Neural cell (in vitro differentiated cells): ENCODE data around the gene LHPP. TPM values are rescaled to one million over a fixed set of nuclear protein-coding genes. Genes with fewer than 3 reads are reported as not detected.

ENCODE experiments used
- H2AFZ ChIP-seq: fragments of 200-600, 300-800 bp; sonication (generic), shearing (Covaris generic); 2 replicates; pipeline ENCODE4 v1.6.0; 2014; ENCODE audit warnings: low read depth, mild to moderate bottlenecking, antibody characterized with exemption, low read length, moderate library complexity
- H3F3A ChIP-seq: fragments of 200-600 bp; shearing (Covaris generic); 2 replicates; pipeline ENCODE4 v1.6.1; 2016; ENCODE audit warnings: mild to moderate bottlenecking, moderate library complexity, mixed read lengths, antibody characterized with exemption, low read length; ENCODE audit not compliant: insufficient read depth, poor library complexity, severe bottlenecking
- H3K27ac ChIP-seq: fragments of 200-600, 300-800 bp; sonication (generic), shearing (Covaris generic); 2 replicates; pipeline ENCODE4 v1.5.1; 2014; ENCODE audit warnings: mild to moderate bottlenecking, low read length, moderate library complexity
- H3K27me3 ChIP-seq: fragments of 300-800, 200-600 bp; sonication (generic), shearing (Covaris generic); 2 replicates; pipeline ENCODE4 v1.6.0; 2014; ENCODE audit warnings: mild to moderate bottlenecking, low read depth, low read length, moderate library complexity; ENCODE audit not compliant: insufficient read depth
- H3K36me3 ChIP-seq: fragments of 300-800, 200-600 bp; sonication (generic), shearing (Covaris generic); 2 replicates; pipeline ENCODE4 v1.5.1; 2014; ENCODE audit warnings: mild to moderate bottlenecking, antibody characterized with exemption, low read length, moderate library complexity; ENCODE audit not compliant: insufficient read depth
- H3K4me2 ChIP-seq: fragments of 300-800, 200-600 bp; sonication (generic), shearing (Covaris generic); 2 replicates; pipeline ENCODE4 v1.6.0; 2014; ENCODE audit warnings: mild to moderate bottlenecking, low read length
- H3K4me3 ChIP-seq: fragments of 300-800, 200-600 bp; sonication (generic), shearing (Covaris generic); 2 replicates; pipeline ENCODE4 v1.5.1; 2014; ENCODE audit warnings: mild to moderate bottlenecking, low read length, moderate library complexity
- H3K79me2 ChIP-seq: fragments of 200-600 bp; shearing (Covaris generic); replicated peaks from 2 replicates; pipeline ENCODE4 v1.6.0; 2014; ENCODE audit warnings: mild to moderate bottlenecking, low read length, moderate library complexity; ENCODE audit not compliant: insufficient read depth
- H3K9ac ChIP-seq: fragments of 300-800, 200-600 bp; sonication (generic), shearing (Covaris generic); 2 replicates; pipeline ENCODE4 v1.6.1; 2016; ENCODE audit warnings: mild to moderate bottlenecking, low read length, mixed read lengths
- H3K9me2 ChIP-seq: fragments of 200-600 bp; shearing (Covaris generic); 2 replicates; pipeline ENCODE4 v1.6.1; 2016; ENCODE audit warnings: mild to moderate bottlenecking, low read length, mixed read lengths; ENCODE audit not compliant: insufficient read depth
- H3K9me3 ChIP-seq: fragments of 200-600, 300-800 bp; sonication (generic), shearing (Covaris generic); 2 replicates; pipeline ENCODE4 v1.6.1; 2016; ENCODE audit warnings: mild to moderate bottlenecking, mixed run types, low read length, moderate library complexity, mixed read lengths
- H4K20me1 ChIP-seq: fragments of 200-600 bp; shearing (Covaris generic); 2 replicates; pipeline ENCODE4 v1.6.1; 2016; ENCODE audit warnings: mild to moderate bottlenecking, mixed run types; ENCODE audit not compliant: insufficient read depth
- CTCF ChIP-seq: fragments of 450-650 bp; IDR thresholded peaks from 2 replicates; pipeline ENCODE4 v1.5.1; 2014; ENCODE audit warnings: antibody characterized with exemption, mild to moderate bottlenecking, moderate library complexity; ENCODE audit not compliant: poor library complexity, severe bottlenecking
- EP300 ChIP-seq: fragments of 450-650 bp; conservative IDR thresholded peaks from 2 replicates; pipeline ENCODE4 v1.6.1; 2014; ENCODE audit warnings: antibody characterized with exemption, mild to moderate bottlenecking, moderate library complexity; ENCODE audit not compliant: poor library complexity, severe bottlenecking
- EZH2 ChIP-seq: fragments of 200-600, 300-800 bp; shearing (Covaris generic), sonication (generic); IDR thresholded peaks from 2 replicates; pipeline ENCODE4 v1.6.1; 2014; ENCODE audit warnings: antibody characterized with exemption, low read length, borderline replicate concordance, mild to moderate bottlenecking; ENCODE audit not compliant: insufficient read depth, poor library complexity, severe bottlenecking
- MXI1 ChIP-seq: fragments of 450-650 bp; conservative IDR thresholded peaks from 2 replicates; pipeline ENCODE4 v1.6.1; 2014; ENCODE audit warnings: antibody characterized with exemption, mild to moderate bottlenecking; ENCODE audit not compliant: poor library complexity, severe bottlenecking
- POLR2AphosphoS5 ChIP-seq: IDR thresholded peaks from 2 replicates; pipeline ENCODE4 v1.6.1; 2012
- RAD21 ChIP-seq: fragments of 450-650 bp; conservative IDR thresholded peaks from 2 replicates; pipeline ENCODE4 v1.6.1; 2014; ENCODE audit warnings: antibody characterized with exemption, mild to moderate bottlenecking, moderate library complexity
- REST ChIP-seq: IDR thresholded peaks from 2 replicates; pipeline ENCODE4 v1.6.1; 2012; ENCODE audit warnings: borderline replicate concordance
- SMC3 ChIP-seq: fragments of 450-650 bp; conservative IDR thresholded peaks from 2 replicates; pipeline ENCODE4 v1.6.1; 2014; ENCODE audit warnings: antibody characterized with exemption, mild to moderate bottlenecking, moderate library complexity; ENCODE audit not compliant: poor library complexity
- TAF1 ChIP-seq: IDR thresholded peaks from 2 replicates; pipeline ENCODE4 v1.6.1; 2012; ENCODE audit warnings: low read depth
- polyA plus RNA-seq: library from polyadenylated mRNA; depleted of rRNA; stranded (reverse); fragments of >200 nt; gene quantifications from 2 replicates; pipeline ENCODE4 v1.2.3, GENCODE V29; 2014

The LHPP gene
- polyA plus RNA-seq, 1 donor from 2014 or later = 16.0 TPM

GRCh38 chr10:124496620-124497019 lies 35.0 kb downstream of the LHPP start:
- Histone ChIP-seq H4K20me1 (no peaks in the 10 kb centered on the region), H3K9me3 (peaks cover 4% of the 10 kb centered on the region), H3K9ac (no peak overlapping the region), H2AFZ (no peak overlapping the region), H3K4me3 (no peak overlapping the region), H3K27ac (no peak overlapping the region), H3K27me3 (no peaks in the 10 kb centered on the region), H3K4me2 (no peak overlapping the region), H3F3A (no peaks in the 10 kb centered on the region), H3K79me2 (no peaks in the 10 kb centered on the region), H3K36me3 (no peaks in the 10 kb centered on the region), H3K9me2 (no peaks in the 10 kb centered on the region)
- no peak for TF ChIP-seq EZH2
- TF ChIP-seq RAD21 = no peak
- no peak for TF ChIP-seq EP300
- no peak for TF ChIP-seq MXI1
- no peak for TF ChIP-seq TAF1
- TF ChIP-seq SMC3 = no peak
- no peak for TF ChIP-seq CTCF
- TF ChIP-seq POLR2AphosphoS5 = no peak
- no peak for TF ChIP-seq REST

DNA sequence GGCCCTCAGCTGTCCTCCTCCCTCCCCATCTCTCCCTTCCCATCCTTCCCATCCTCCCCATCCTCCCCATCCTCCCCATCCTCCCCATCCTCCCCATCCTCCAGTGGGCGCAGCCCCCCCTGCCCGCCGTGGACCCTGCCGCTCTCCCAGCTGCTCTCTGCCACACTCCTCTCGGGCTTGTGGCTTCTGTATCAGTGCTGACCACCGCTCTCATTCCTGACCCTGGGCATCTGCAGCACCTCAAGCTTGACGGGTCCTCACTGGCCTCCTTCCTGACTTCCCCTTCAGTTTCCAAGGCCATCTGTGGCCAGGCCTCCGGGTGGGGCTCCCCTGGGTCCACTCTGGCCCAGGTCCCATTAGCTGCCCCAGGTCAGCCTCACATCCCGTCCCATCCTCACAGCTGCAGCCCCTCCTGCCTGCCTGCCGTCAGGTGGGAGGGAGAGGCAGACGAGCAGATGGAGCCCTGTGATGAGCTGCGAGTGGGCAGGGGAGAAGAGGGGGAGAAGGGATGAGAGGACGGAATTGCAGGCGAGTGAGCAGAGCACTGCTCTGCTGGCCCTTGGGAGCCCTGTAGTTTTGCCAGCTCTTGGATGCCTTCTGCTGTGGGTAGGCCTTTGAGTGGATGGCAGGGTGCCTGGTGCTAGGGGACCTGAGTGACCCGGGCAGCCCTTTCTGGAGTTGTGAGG lies 35.7 kb downstream of the LHPP start:
- Histone ChIP-seq H3K27ac (no peak overlapping the region), H3K9me2 (no peaks in the 10 kb centered on the region), H3F3A (no peaks in the 10 kb centered on the region), H3K9me3 (peaks cover 4% of the 10 kb centered on the region), H3K27me3 (no peaks in the 10 kb centered on the region), H3K4me2 (no peak overlapping the region), H4K20me1 (no peaks in the 10 kb centered on the region), H2AFZ (no peak overlapping the region), H3K36me3 (no peaks in the 10 kb centered on the region), H3K4me3 (no peak overlapping the region), H3K79me2 (no peaks in the 10 kb centered on the region), H3K9ac (no peak overlapping the region)
- TF ChIP-seq SMC3 = no peak
- TF ChIP-seq TAF1 = no peak
- no peak for TF ChIP-seq RAD21
- TF ChIP-seq REST = no peak
- no peak for TF ChIP-seq POLR2AphosphoS5
- no peak for TF ChIP-seq EP300
- TF ChIP-seq EZH2 = no peak
- no peak for TF ChIP-seq CTCF
- TF ChIP-seq MXI1 = no peak
